Uterus (tissue), 2 donors: Measurements from ENCODE around the gene DPP6.

Source experiments
- POLR2A ChIP-seq, 2 donors: fragments of 450-650 bp; IDR thresholded peaks; one replicate each; pipeline ENCODE4 v1.6.1; 2016; ENCODE audit warnings: antibody characterized with exemption in 2 of 2, mild to moderate bottlenecking in 1 of 2, moderate library complexity in 1 of 2
- TF ChIP-seq, protein P1 (sequence below), 4 experiments: fragments of 200-600 bp in 2 of 4; fragments of 450-650 bp in 2 of 4; sonication (generic) in 2 of 4; IDR thresholded peaks; one replicate each; pipeline ENCODE4 v1.5.1; 2016 to 2019; ENCODE audit warnings: antibody characterized with exemption in 4 of 4, mild to moderate bottlenecking in 2 of 4, moderate library complexity in 1 of 4

GRCh38 chr7:154726368-154726767 lies 674.2 kb downstream of the DPP6 start:
- TF ChIP-seq, protein P1, sequence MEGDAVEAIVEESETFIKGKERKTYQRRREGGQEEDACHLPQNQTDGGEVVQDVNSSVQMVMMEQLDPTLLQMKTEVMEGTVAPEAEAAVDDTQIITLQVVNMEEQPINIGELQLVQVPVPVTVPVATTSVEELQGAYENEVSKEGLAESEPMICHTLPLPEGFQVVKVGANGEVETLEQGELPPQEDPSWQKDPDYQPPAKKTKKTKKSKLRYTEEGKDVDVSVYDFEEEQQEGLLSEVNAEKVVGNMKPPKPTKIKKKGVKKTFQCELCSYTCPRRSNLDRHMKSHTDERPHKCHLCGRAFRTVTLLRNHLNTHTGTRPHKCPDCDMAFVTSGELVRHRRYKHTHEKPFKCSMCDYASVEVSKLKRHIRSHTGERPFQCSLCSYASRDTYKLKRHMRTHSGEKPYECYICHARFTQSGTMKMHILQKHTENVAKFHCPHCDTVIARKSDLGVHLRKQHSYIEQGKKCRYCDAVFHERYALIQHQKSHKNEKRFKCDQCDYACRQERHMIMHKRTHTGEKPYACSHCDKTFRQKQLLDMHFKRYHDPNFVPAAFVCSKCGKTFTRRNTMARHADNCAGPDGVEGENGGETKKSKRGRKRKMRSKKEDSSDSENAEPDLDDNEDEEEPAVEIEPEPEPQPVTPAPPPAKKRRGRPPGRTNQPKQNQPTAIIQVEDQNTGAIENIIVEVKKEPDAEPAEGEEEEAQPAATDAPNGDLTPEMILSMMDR (IDR thresholded peaks at IDR 0.05), result no peak
- TF ChIP-seq POLR2A (IDR thresholded peaks at IDR 0.05), result no peak
